Stimulated activated CD8-positive, alpha-beta memory T cell treated with anti-CD3 and anti-CD28 coated beads, Interleukin-12 subunit alpha, Interleukin-12 subunit beta, amount 100 ng/mL, for 24 hours (primary cell): ENCODE measurements around the gene PACS2.

Experiments used
- DNase-seq: peaks from one replicate; pipeline ENCODE4 v3.0.0-alpha.2; 2020; ENCODE audit errors: extremely low read depth

The PACS2 gene

GRCh38 chr14:105408592-105408991 lies 94.0 kb downstream of the PACS2 start:
- DNase-seq: no peak

GRCh38 chr14:105409364-105409763 lies 94.8 kb downstream of the PACS2 start:
- no peak for DNase-seq

- DNase-seq: no peak
These were observed 96.1 kb downstream of the PACS2 start for GRCh38 chr14:105410642-105411016.

GRCh38 chr14:105411017-105411941 lies 96.7 kb downstream of the PACS2 start:
- DNase-seq: no peak

- no peak for DNase-seq
These were observed 97.6 kb downstream of the PACS2 start for GRCh38 chr14:105411985-105412770.

GRCh38 chr14:105412771-105413543 lies 98.4 kb downstream of the PACS2 start:
- no peak for DNase-seq

- DNase-seq: no peak
These were observed 99.0 kb downstream of the PACS2 start for GRCh38 chr14:105413544-105413886.

- DNase-seq: peak; percentile 53
These were observed 100.2 kb downstream of the PACS2 start for GRCh38 chr14:105414456-105415371.

GRCh38 chr14:105415481-105416428 lies 101.2 kb downstream of the PACS2 start:
- no peak for DNase-seq

GRCh38 chr14:105416671-105417070 lies 102.1 kb downstream of the PACS2 start:
- DNase-seq: no peak

- DNase-seq: no peak
These were observed 103.2 kb downstream of the PACS2 start for GRCh38 chr14:105417690-105418121.

- no peak for DNase-seq
These were observed 104.0 kb downstream of the PACS2 start for GRCh38 chr14:105418269-105419194.

GRCh38 chr14:105419195-105420091 lies 104.9 kb downstream of the PACS2 start, which contains the start of gene MTA1:
MTA1 (plus strand) TSS chr14:105419827; CDS start chr14:105420036, 209 bp downstream.
- DNase-seq: no peak

- no peak for DNase-seq
These were observed 105.8 kb downstream of the PACS2 start for GRCh38 chr14:105420101-105420973.

GRCh38 chr14:105420974-105421674 lies 106.6 kb downstream of the PACS2 start:
- DNase-seq: no peak
